BLaER1 treated with 17β-estradiol and CSF1 and Interleukin-3, amounts not matched to agents 10 nM and 100 nM (cell line): ENCODE results near the gene AGPAT3.

Experiments used
- H3K27ac ChIP-seq, 11 experiments: shearing (Covaris generic); formaldehyde crosslinking; 2 replicates each; pipeline ENCODE4 v1.8.1; 2022
- H3K27me3 ChIP-seq, 11 experiments: shearing (Covaris generic); formaldehyde crosslinking; 2 replicates each; pipeline ENCODE4 v1.8.1; 2022
- H3K36me3 ChIP-seq, 11 experiments: shearing (Covaris generic); formaldehyde crosslinking; 2 replicates each; pipeline ENCODE4 v1.8.1; 2022
- H3K4me1 ChIP-seq, 10 experiments: shearing (Covaris generic); formaldehyde crosslinking; 2 replicates each; pipeline ENCODE4 v1.8.1; 2022
- H3K4me2 ChIP-seq, 11 experiments: shearing (Covaris generic); formaldehyde crosslinking; 2 replicates each; pipeline ENCODE4 v1.8.1; 2022
- H3K4me3 ChIP-seq, 10 experiments: shearing (Covaris generic); formaldehyde crosslinking; 2 replicates each; pipeline ENCODE4 v1.8.1; 2022
- H3K9ac ChIP-seq, 11 experiments: shearing (Covaris generic); formaldehyde crosslinking; 2 replicates each; pipeline ENCODE4 v1.8.1; 2022
- H3K9me3 ChIP-seq, 11 experiments: shearing (Covaris generic); formaldehyde crosslinking; replicated peaks in 1 of 11; 2 replicates each; pipeline ENCODE4 v1.8.1; 2022
- H4K20me1 ChIP-seq, 11 experiments: shearing (Covaris generic); formaldehyde crosslinking; 2 replicates each; pipeline ENCODE4 v1.8.1; 2022
- Cebpa-rat ChIP-seq, 11 experiments: shearing (Covaris generic); IDR thresholded peaks; 2 replicates each; pipeline ENCODE4 v1.8.1; 2022

The AGPAT3 gene

GRCh38 chr21:43885721-43886120, 20.7 kb downstream of the AGPAT3 start:
- no peak for TF ChIP-seq Cebpa-rat (IDR thresholded peaks at IDR 0.05)
- H3K27me3 ChIP-seq = no peaks in the 10 kb centered on the region
- peaks cover 54 to 97% (median 73%) of the 10 kb centered on the region in 11 experiments for H4K20me1 ChIP-seq
- H3K4me1 ChIP-seq = peaks cover 14 to 31% (median 19%) of the 10 kb centered on the region in 10 experiments
- no peak overlapping the region for H3K4me3 ChIP-seq
- peaks cover 0 to 25% (median 7%) of the 10 kb centered on the region in 11 experiments; a peak in 12 of 22 replicates for H3K36me3 ChIP-seq
- H3K27ac ChIP-seq = no peak overlapping the region
- H3K9ac ChIP-seq = no peak overlapping the region
- peaks cover 0 to 11% (median 6%) of the 10 kb centered on the region in 11 experiments; a peak in 12 of 22 replicates for H3K9me3 ChIP-seq
- no peak overlapping the region; a peak in 2 of 22 replicates for H3K4me2 ChIP-seq

GRCh38 chr21:43886565-43886964, 21.5 kb downstream of the AGPAT3 start:
- TF ChIP-seq Cebpa-rat (IDR thresholded peaks at IDR 0.05) = no peak
- H3K27ac ChIP-seq = no peak overlapping the region
- H3K36me3 ChIP-seq = peaks cover 5 to 33% (median 14%) of the 10 kb centered on the region in 11 experiments; a peak in 15 of 22 replicates
- H3K9ac ChIP-seq = no peak overlapping the region
- no peak overlapping the region for H3K4me3 ChIP-seq
- H3K27me3 ChIP-seq = no peaks in the 10 kb centered on the region
- H3K9me3 ChIP-seq = peaks cover 5 to 19% (median 15%) of the 10 kb centered on the region in 11 experiments; a peak in 20 of 22 replicates
- peaks cover 11 to 31% (median 19%) of the 10 kb centered on the region in 10 experiments for H3K4me1 ChIP-seq
- H4K20me1 ChIP-seq = peaks cover 46 to 97% (median 65%) of the 10 kb centered on the region in 11 experiments
- no peak overlapping the region for H3K4me2 ChIP-seq

- Histone ChIP-seq H3K36me3 (peaks cover 13 to 43% (median 25%) of the 10 kb centered on the region in 11 experiments; a peak in 17 of 22 replicates), H3K27me3 (no peaks in the 10 kb centered on the region), H3K4me1 (peaks cover 26 to 36% (median 33%) of the 10 kb centered on the region in 10 experiments), H3K27ac (no peak overlapping the region), H3K9ac (no peak overlapping the region), H3K4me2 (no peak overlapping the region), H3K9me3 (peaks cover 12 to 30% (median 28%) of the 10 kb centered on the region in 11 experiments; a peak in 21 of 22 replicates), H3K4me3 (no peak overlapping the region), H4K20me1 (peaks cover 23 to 98% (median 48%) of the 10 kb centered on the region in 11 experiments)
- no peak for TF ChIP-seq Cebpa-rat (IDR thresholded peaks at IDR 0.05)
Measured at GRCh38 chr21:43889069-43889468, 24.0 kb downstream of the AGPAT3 start.

GRCh38 chr21:43890042-43890441, 25.0 kb downstream of the AGPAT3 start:
- Histone ChIP-seq H3K27ac (no peak overlapping the region), H3K36me3 (peaks cover 13 to 43% (median 25%) of the 10 kb centered on the region in 11 experiments; a peak in 17 of 22 replicates), H3K4me3 (no peak overlapping the region), H3K9me3 (peaks cover 12 to 30% (median 28%) of the 10 kb centered on the region in 11 experiments; a peak in 21 of 22 replicates), H3K4me1 (peaks cover 23 to 34% (median 29%) of the 10 kb centered on the region in 10 experiments), H3K27me3 (no peaks in the 10 kb centered on the region), H3K9ac (no peak overlapping the region), H4K20me1 (peaks cover 15 to 98% (median 39%) of the 10 kb centered on the region in 11 experiments), H3K4me2 (no peak overlapping the region)
- TF ChIP-seq Cebpa-rat (IDR thresholded peaks at IDR 0.05) = no peak

- peaks cover 13 to 44% (median 25%) of the 10 kb centered on the region in 11 experiments; a peak in 17 of 22 replicates for H3K36me3 ChIP-seq
- no peak for TF ChIP-seq Cebpa-rat (IDR thresholded peaks at IDR 0.05)
- no peak overlapping the region for H3K27ac ChIP-seq
- H3K27me3 ChIP-seq = no peaks in the 10 kb centered on the region
- peaks cover 17 to 25% (median 22%) of the 10 kb centered on the region in 10 experiments for H3K4me1 ChIP-seq
- H3K9me3 ChIP-seq = peaks cover 13 to 39% (median 30%) of the 10 kb centered on the region in 11 experiments
- H3K4me3 ChIP-seq = no peak overlapping the region
- H4K20me1 ChIP-seq = peaks cover 0 to 92% (median 17%) of the 10 kb centered on the region in 11 experiments; a peak in 14 of 22 replicates
- peak overlapping the region in 4 of 11 experiments; percentile 73 to 85 (median 78); a peak in 6 of 22 replicates for H3K4me2 ChIP-seq
- no peak overlapping the region for H3K9ac ChIP-seq
Measured at GRCh38 chr21:43892334-43892733, 27.3 kb downstream of the AGPAT3 start.

- peaks cover 20 to 46% (median 37%) of the 10 kb centered on the region in 11 experiments for H3K9me3 ChIP-seq
- TF ChIP-seq Cebpa-rat (IDR thresholded peaks at IDR 0.05) = no peak
- H3K36me3 ChIP-seq = peaks cover 13 to 51% (median 26%) of the 10 kb centered on the region in 11 experiments; a peak in 17 of 22 replicates
- peak overlapping the region in 1 of 11 experiments; percentile 8; a peak in 1 of 22 replicates for H3K27ac ChIP-seq
- peaks cover 0 to 92% (median 9%) of the 10 kb centered on the region in 11 experiments; a peak in 12 of 22 replicates for H4K20me1 ChIP-seq
- H3K27me3 ChIP-seq = no peaks in the 10 kb centered on the region
- peaks cover 17 to 25% (median 22%) of the 10 kb centered on the region in 10 experiments for H3K4me1 ChIP-seq
- H3K9ac ChIP-seq = peak overlapping the region in 7 of 11 experiments; percentile 25 to 54 (median 38); a peak in 7 of 22 replicates
- peak overlapping the region; percentile 71 to 89 (median 81) for H3K4me2 ChIP-seq
- H3K4me3 ChIP-seq = peak overlapping the region in 4 of 10 experiments; percentile 19 to 51 (median 27); a peak in 5 of 20 replicates
Measured at GRCh38 chr21:43892984-43893535, 28.0 kb downstream of the AGPAT3 start.

- Histone ChIP-seq H3K9ac (peak overlapping the region in 10 of 11 experiments; percentile 10 to 54 (median 37); a peak in 15 of 22 replicates), H4K20me1 (peaks cover 0 to 92% (median 9%) of the 10 kb centered on the region in 11 experiments; a peak in 10 of 22 replicates), H3K27ac (peak overlapping the region in 4 of 11 experiments; percentile 7 to 33 (median 10); a peak in 3 of 22 replicates), H3K27me3 (no peaks in the 10 kb centered on the region), H3K36me3 (peaks cover 13 to 52% (median 26%) of the 10 kb centered on the region in 11 experiments; a peak in 17 of 22 replicates), H3K9me3 (peaks cover 20 to 52% (median 39%) of the 10 kb centered on the region in 11 experiments), H3K4me2 (peak overlapping the region; percentile 71 to 89 (median 81)), H3K4me1 (peaks cover 17 to 25% (median 22%) of the 10 kb centered on the region in 10 experiments), H3K4me3 (peak overlapping the region in 9 of 10 experiments; percentile 13 to 51 (median 31); a peak in 12 of 20 replicates)
- TF ChIP-seq Cebpa-rat (IDR thresholded peaks at IDR 0.05) = no peak
Measured at GRCh38 chr21:43893536-43894205, 28.6 kb downstream of the AGPAT3 start.

- Histone ChIP-seq H3K4me3 (peak overlapping the region in 9 of 10 experiments; percentile 13 to 51 (median 31); a peak in 8 of 20 replicates), H3K4me2 (peak overlapping the region; percentile 71 to 89 (median 81)), H3K9me3 (peaks cover 20 to 57% (median 43%) of the 10 kb centered on the region in 11 experiments), H3K9ac (peak overlapping the region in 8 of 11 experiments; percentile 25 to 54 (median 37); a peak in 9 of 22 replicates), H3K27ac (0 out of 22 replicates have a peak overlapping the region, but pooled peaks of 1 of the 11 experiments have one; percentile 8), H3K27me3 (no peaks in the 10 kb centered on the region), H3K36me3 (peaks cover 16 to 52% (median 26%) of the 10 kb centered on the region in 11 experiments; a peak in 18 of 22 replicates), H3K4me1 (peaks cover 17 to 25% (median 22%) of the 10 kb centered on the region in 10 experiments), H4K20me1 (peaks cover 0 to 92% (median 11%) of the 10 kb centered on the region in 11 experiments; a peak in 9 of 22 replicates)
- no peak for TF ChIP-seq Cebpa-rat (IDR thresholded peaks at IDR 0.05)
Measured at GRCh38 chr21:43894206-43894577, 29.2 kb downstream of the AGPAT3 start.
